CD14-positive monocyte (primary cell): ENCODE measurements around the gene RPL18A. TPM values are rescaled to one million over a fixed set of nuclear protein-coding genes. Genes with fewer than 3 reads are reported as not detected.

ENCODE experiments used
- DNase-seq, 3 donors: peaks; one replicate each; pipeline ENCODE4 v3.0.0-alpha.2; 2011 to 2022
- H2AFZ ChIP-seq: 2 replicates; pipeline ENCODE4 v1.6.0; 2012; ENCODE audit warnings: mild to moderate bottlenecking, low read depth, low read length, inconsistent platforms; ENCODE audit not compliant: insufficient read depth, poor library complexity, severe bottlenecking
- H3K27ac ChIP-seq, 2 donors: 1 replicate in 1 of 2; 2 replicates in 1 of 2; pipeline ENCODE4 v1.5.1; 2012 to 2013; ENCODE audit warnings: low read length in 2 of 2, control low read depth in 1 of 2, inconsistent platforms in 1 of 2, low read depth in 1 of 2, mild to moderate bottlenecking in 1 of 2
- H3K27me3 ChIP-seq, 2 donors: one replicate each; pipeline versions ENCODE4 v1.6.0 to v1.6.1; 2011 to 2013; ENCODE audit warnings: low read length in 2 of 2; ENCODE audit not compliant: control insufficient read depth in 2 of 2, insufficient read depth in 2 of 2
- H3K36me3 ChIP-seq, 2 donors: replicated peaks in 1 of 2; 1 replicate in 1 of 2; 2 replicates in 1 of 2; pipeline versions ENCODE4 v1.5.1 to v1.6.1; 2012 to 2013; ENCODE audit warnings: low read length in 2 of 2, control low read depth in 1 of 2, inconsistent platforms in 1 of 2, mild to moderate bottlenecking in 1 of 2; ENCODE audit not compliant: insufficient read depth in 2 of 2, control insufficient read depth in 1 of 2
- H3K4me1 ChIP-seq, 2 donors: 1 replicate in 1 of 2; 2 replicates in 1 of 2; pipeline versions ENCODE4 v1.5.1 to v1.6.1; 2012 to 2013; ENCODE audit warnings: low read length in 2 of 2, control low read depth in 1 of 2, inconsistent platforms in 1 of 2, mild to moderate bottlenecking in 1 of 2, moderate library complexity in 1 of 2; ENCODE audit not compliant: insufficient read depth in 2 of 2, control insufficient read depth in 1 of 2
- H3K4me2 ChIP-seq: replicated peaks from 2 replicates; pipeline ENCODE3; 2012; ENCODE audit warnings: low read length, moderate library complexity, mild to moderate bottlenecking; ENCODE audit not compliant: poor library complexity, severe bottlenecking; ENCODE audit errors: extremely low read depth
- H3K4me3 ChIP-seq, 3 experiments: fragments of 200-600 bp in 1 of 3; sonication (generic) in 1 of 3; replicated peaks in 1 of 3; 1 replicate in 2 of 3; 2 replicates in 1 of 3; pipeline ENCODE4 v1.5.1; 2011 to 2013; ENCODE audit warnings: low read length in 3 of 3, mild to moderate bottlenecking in 3 of 3, control low read depth in 2 of 3, low read depth in 2 of 3, inconsistent platforms in 1 of 3, moderate library complexity in 1 of 3
- H3K79me2 ChIP-seq: 2 replicates; pipeline ENCODE4 v1.6.0; 2012; ENCODE audit warnings: mild to moderate bottlenecking, control low read depth, inconsistent platforms, low read length, moderate library complexity; ENCODE audit not compliant: insufficient read depth
- H3K9ac ChIP-seq: 2 replicates; pipeline ENCODE4 v1.6.0; 2017; ENCODE audit warnings: low read length, mild to moderate bottlenecking; ENCODE audit not compliant: insufficient read depth, poor library complexity, severe bottlenecking
- H3K9me3 ChIP-seq, 2 donors: replicated peaks in 1 of 2; 1 replicate in 1 of 2; 2 replicates in 1 of 2; pipeline versions ENCODE4 v1.5.1 to v1.6.1; 2012 to 2013; ENCODE audit warnings: low read length in 2 of 2, control low read depth in 1 of 2; ENCODE audit not compliant: control insufficient read depth in 1 of 2, insufficient read depth in 1 of 2
- H4K20me1 ChIP-seq: 2 replicates; pipeline ENCODE4 v1.6.0; 2012; ENCODE audit warnings: mild to moderate bottlenecking, low read length, control low read depth, moderate library complexity; ENCODE audit not compliant: insufficient read depth
- H3K27ac Mint-ChIP-seq, 7 donors: one replicate each; pipeline ENCODE4 v1.8.0; 2020; ENCODE audit warnings: mild to moderate bottlenecking in 7 of 7, mixed read lengths in 7 of 7, moderate library complexity in 6 of 7, inconsistent platforms in 2 of 7
- H3K27me3 Mint-ChIP-seq, 3 donors: one replicate each; pipeline ENCODE4 v1.8.0; 2021 to 2022; ENCODE audit warnings: low read depth in 3 of 3, mild to moderate bottlenecking in 3 of 3, mixed read lengths in 3 of 3, moderate library complexity in 3 of 3, inconsistent platforms in 1 of 3
- H3K36me3 Mint-ChIP-seq, 2 donors: one replicate each; pipeline ENCODE4 v1.8.0; 2020; ENCODE audit warnings: mixed read lengths in 2 of 2, inconsistent platforms in 1 of 2, mild to moderate bottlenecking in 1 of 2
- H3K4me1 Mint-ChIP-seq: one replicate; pipeline ENCODE4 v1.8.0; 2020; ENCODE audit warnings: mild to moderate bottlenecking, mixed read lengths
- H3K4me3 Mint-ChIP-seq, 2 donors: one replicate each; pipeline ENCODE4 v1.8.0; 2020; ENCODE audit warnings: mild to moderate bottlenecking in 2 of 2, mixed read lengths in 2 of 2, moderate library complexity in 1 of 2
- H3K9me3 Mint-ChIP-seq, 7 donors: one replicate each; pipeline ENCODE4 v1.8.0; 2020 to 2022; ENCODE audit warnings: mixed read lengths in 7 of 7, mild to moderate bottlenecking in 6 of 7, moderate library complexity in 6 of 7, inconsistent platforms in 2 of 7
- CTCF ChIP-seq: fragments of 200-600 bp; IDR thresholded peaks from one replicate; pipeline ENCODE4 v1.8.0; 2022; ENCODE audit warnings: antibody characterized with exemption, mild to moderate bottlenecking
- WGBS: methylation state at CpG from one replicate; pipeline ENCODE4 v1.1.5; 2013; ENCODE audit warnings: missing lambda C conversion rate; ENCODE audit not compliant: insufficient coverage; 5-methylcytosine and 5-hydroxymethylcytosine counted together
- intact Hi-C, 2 donors: fragments of 100-400 bp; cut with micrococcal nuclease; formaldehyde crosslinking; loops; one replicate each; pipeline versions ENCODE4 v1.15.0 to v1.15.1; 2023
- polyA plus RNA-seq, 3 donors: library from polyadenylated mRNA; depleted of rRNA in 1 of 3; unstranded in 2 of 3; stranded (reverse) in 1 of 3; fragments of 300-500 nt in 2 of 3; fragments of >200 nt in 1 of 3; fragmentation: Illumina TruSeq in 2 of 3; gene quantifications; 1 replicate in 2 of 3; 2 replicates in 1 of 3; pipeline ENCODE4 v1.2.3, GENCODE V29; 2012 to 2021
- small RNA-seq: library from RNA; depleted of rRNA; stranded (forward); fragments of <200 nt; gene quantifications from one replicate; pipeline ENCODE3, GENCODE V24; 2012; ENCODE audit warnings: low read depth; ENCODE audit not compliant: insufficient read length

Gene RPL18A
- polyA plus RNA-seq, 3 donors = 1,189 to 1,285 (median 1,268) TPM

DNA sequence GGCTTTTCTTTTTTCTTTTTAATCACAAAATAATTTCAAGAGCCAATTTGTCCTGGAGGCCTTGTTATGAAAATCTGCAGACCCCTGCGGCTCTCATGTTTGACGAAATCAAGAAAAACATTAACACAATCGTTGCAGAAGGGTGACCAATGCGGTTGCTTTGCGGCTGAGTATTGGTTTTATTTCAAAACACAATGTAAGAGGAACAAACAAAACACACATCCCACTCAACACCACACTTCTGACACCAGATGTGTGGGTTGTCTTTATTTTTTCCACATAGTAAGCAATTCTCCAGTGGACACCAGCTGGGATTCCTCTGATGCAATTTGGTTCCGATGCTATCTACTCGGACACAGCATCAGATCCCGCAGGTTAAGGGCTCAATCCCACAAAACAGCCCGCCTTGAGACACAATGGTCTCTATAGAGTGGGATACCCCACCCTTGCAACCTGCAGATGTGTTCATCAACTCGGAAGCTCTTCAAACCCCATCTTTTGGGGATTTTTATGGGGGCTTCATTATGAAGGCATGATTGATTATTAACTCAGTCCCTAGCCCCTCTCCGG lies 51.2 kb downstream of the RPL18A start:
- Histone ChIP-seq H3K4me3 (no peak overlapping the region), H2AFZ (no peak overlapping the region), H4K20me1 (no peaks in the 10 kb centered on the region), H3K27me3 (no peaks in the 10 kb centered on the region), H3K4me2 (no peak overlapping the region), H3K4me1 (no peaks in the 10 kb centered on the region), H3K9me3 (peaks cover 21 to 38% of the 10 kb centered on the region in 2 donors), H3K79me2 (no peaks in the 10 kb centered on the region), H3K36me3 (no peaks in the 10 kb centered on the region), H3K27ac (no peak overlapping the region), H3K9ac (no peak overlapping the region)
- H3K27me3 Mint-ChIP-seq = peaks cover 0 to 13% (median 4%) of the 10 kb centered on the region in 3 donors
- H3K4me1 Mint-ChIP-seq = no peaks in the 10 kb centered on the region
- no peak overlapping the region for H3K4me3 Mint-ChIP-seq
- 100% methylated on average over 2 of the region's 11 CpGs for WGBS
- no peaks in the 10 kb centered on the region for H3K36me3 Mint-ChIP-seq
- intact Hi-C loops = no loop called here
- H3K9me3 Mint-ChIP-seq = peaks cover 13 to 52% (median 37%) of the 10 kb centered on the region in 7 donors
- H3K27ac Mint-ChIP-seq = peak overlapping the region in 1 of 7 donors; percentile 41
- TF ChIP-seq CTCF = no peak
- no peak for DNase-seq

Small RNA genes within 50 kb of the gene (small RNA-seq; reads per million reads assigned to genes)
- not detected for gene SNORA68

Other genes starting within 250 kb of the RPL18A start
- under 1 TPM in 1 of 3 donors, not detected in 2; 0.01 TPM for gene UNC13A, start 171.6 kb upstream of the RPL18A start, polyA plus RNA-seq
- gene MAP1S, start 140.4 kb upstream of the RPL18A start, polyA plus RNA-seq = 10 to 100 TPM; 24.5 to 28.3 (median 27.5) TPM
- 10 to 100 TPM; 11.4 to 32.0 (median 13.4) TPM for gene FCHO1, start 108.4 kb upstream of the RPL18A start, polyA plus RNA-seq
- not detected for gene B3GNT3, start 64.8 kb upstream of the RPL18A start, polyA plus RNA-seq
- 1 to 10 TPM in 1 of 3 donors, under 1 TPM in 2; 0.25 to 1.7 (median 0.64) TPM for gene INSL3, start 38.4 kb upstream of the RPL18A start, polyA plus RNA-seq
- 10 to 100 TPM; 13.8 to 44.6 (median 34.0) TPM for gene JAK3, start 11.9 kb upstream of the RPL18A start, polyA plus RNA-seq
- under 1 TPM in 1 of 3 donors, not detected in 2; 0.03 TPM for gene SLC5A5, start 12.0 kb downstream of the RPL18A start, polyA plus RNA-seq
- 10 to 100 TPM; 29.7 to 66.3 (median 29.7) TPM for gene CCDC124, start 73.1 kb downstream of the RPL18A start, polyA plus RNA-seq
- not detected for gene KCNN1, start 107.2 kb downstream of the RPL18A start, polyA plus RNA-seq
- 10 to 100 TPM; 13.8 to 99.8 (median 23.9) TPM for gene ARRDC2, start 148.3 kb downstream of the RPL18A start, polyA plus RNA-seq
- gene IL12RB1, start 227.0 kb downstream of the RPL18A start, polyA plus RNA-seq = 10 to 100 TPM in 1 of 3 donors, 1 to 10 TPM in 2; 7.8 to 17.5 (median 7.9) TPM
- 10 to 100 TPM in 2 of 3 donors, 1 to 10 TPM in 1; 6.8 to 34.0 (median 12.4) TPM for gene MAST3, start 237.9 kb downstream of the RPL18A start, polyA plus RNA-seq